HepG2 (cell line): Measurements from ENCODE around the gene GPR39. TPM values are rescaled to one million over a fixed set of nuclear protein-coding genes. Genes with fewer than 3 reads are reported as not detected.

Source experiments
- ATAC-seq: fragments of 200-7000 bp; cut with Tn5 transposase; 3 replicates; pipeline ENCODE4 v1.9.1; 2020; ENCODE audit warnings: mild to moderate bottlenecking, moderate library complexity
- BruUV-seq: library from RNA; stranded (reverse); fragments of 400-500 nt; replicated peaks from 2 replicates; lab custom pipeline; 2021; lab: Mats Ljungman, UMichigan
- CTCF ChIA-PET: fragments of 300-600 bp; formaldehyde crosslinking; extraction: SDS; loops from one replicate; lab custom pipeline; 2021; ENCODE audit warnings: low total read pairs, inconsistent platforms, low intra/inter-chr PET ratio; lab: Yijun Ruan, JAX
- POLR2A ChIA-PET: fragments of 350-600 bp; sonication (Branson Sonifier 250); formaldehyde crosslinking; loops from one replicate; lab custom pipeline; 2020; ENCODE audit warnings: antibody characterized with exemption, inconsistent platforms; lab: Yijun Ruan, JAX
- DNase-seq: peaks from one replicate; pipeline ENCODE4 v3.0.0-alpha.2; 2015; ENCODE audit warnings: low spot score
- FAIRE-seq: peaks from 3 replicates; lab custom pipeline; 2011; peaks lifted over from hg19 to GRCh38; lab: Jason Lieb, UNC
- H2AFZ ChIP-seq: one replicate; pipeline ENCODE4 v1.6.1; 2011; ENCODE audit warnings: low read length, inconsistent platforms
- H3K27ac ChIP-seq: fragments of 300-600 bp; 3 replicates; pipeline ENCODE4 v1.8.0; 2011; ENCODE audit warnings: mixed run types, mild to moderate bottlenecking, mixed read lengths, low read length, inconsistent platforms; ENCODE audit not compliant: insufficient read depth; ENCODE audit errors: extremely low read length
- H3K27me3 ChIP-seq, 2 experiments: fragments of 200-600 bp in 1 of 2; 2 replicates in 1 of 2; 3 replicates in 1 of 2; pipeline versions ENCODE4 v1.6.0 to v1.8.0; 2011; ENCODE audit warnings: low read length in 2 of 2, mild to moderate bottlenecking in 2 of 2, moderate library complexity in 2 of 2, inconsistent platforms in 1 of 2; ENCODE audit not compliant: insufficient read depth in 2 of 2, control insufficient read depth in 1 of 2
- H3K36me3 ChIP-seq, 2 experiments: fragments of 200-600 bp in 1 of 2; replicated peaks in 1 of 2; 2 replicates in 1 of 2; 3 replicates in 1 of 2; pipeline versions ENCODE4 v1.5.1 to v1.8.0; 2011; ENCODE audit warnings: low read length in 2 of 2, inconsistent platforms in 1 of 2; ENCODE audit not compliant: insufficient read depth in 2 of 2, control insufficient read depth in 1 of 2
- H3K4me1 ChIP-seq: 2 replicates; pipeline ENCODE4 v1.5.1; 2012; ENCODE audit warnings: low read length, inconsistent platforms; ENCODE audit not compliant: insufficient read depth
- H3K4me2 ChIP-seq: 2 replicates; pipeline ENCODE4 v1.6.0; 2011; ENCODE audit warnings: low read depth, low read length, inconsistent platforms
- H3K4me3 ChIP-seq, 3 experiments: fragments of 200-600 bp in 1 of 3; sonication (generic), shearing (Covaris generic) in 1 of 3; replicated peaks in 1 of 3; 2 replicates each; pipeline ENCODE4 v1.5.1; 2011 to 2016; ENCODE audit warnings: low read length in 3 of 3, inconsistent platforms in 2 of 3, low read depth in 2 of 3, mild to moderate bottlenecking in 2 of 3, control low read depth in 1 of 3, mixed read lengths in 1 of 3; ENCODE audit not compliant: insufficient read depth in 1 of 3
- H3K79me2 ChIP-seq: one replicate; pipeline ENCODE4 v1.6.1; 2011; ENCODE audit warnings: low read length, inconsistent platforms; ENCODE audit not compliant: insufficient read depth
- H3K9ac ChIP-seq: 2 replicates; pipeline ENCODE4 v1.6.0; 2011; ENCODE audit warnings: mild to moderate bottlenecking, low read depth, low read length, inconsistent platforms; ENCODE audit not compliant: insufficient read depth
- H3K9me3 ChIP-seq: 2 replicates; pipeline ENCODE4 v1.5.1; 2012; ENCODE audit warnings: mild to moderate bottlenecking, low read length
- H4K20me1 ChIP-seq: 2 replicates; pipeline ENCODE4 v1.6.0; 2011; ENCODE audit warnings: inconsistent platforms, mild to moderate bottlenecking, low read length, moderate library complexity; ENCODE audit not compliant: insufficient read depth
- ELK4 ChIP-seq: sonication (generic); formaldehyde crosslinking; IDR thresholded peaks from 2 replicates; pipeline ENCODE4 v1.9.0; 2021; ENCODE audit warnings: missing genetic modification reagents, borderline replicate concordance
- KDM2A ChIP-seq: sonication (generic); formaldehyde crosslinking; IDR thresholded peaks from 2 replicates; pipeline ENCODE4 v1.4.0; 2020; ENCODE audit warnings: low read depth, missing genetic modification reagents, borderline replicate concordance
- KMT2A ChIP-seq: sonication (generic); formaldehyde crosslinking; IDR thresholded peaks from 2 replicates; pipeline ENCODE4 v1.4.0; 2020; ENCODE audit warnings: missing genetic modification reagents
- MXD4 ChIP-seq: IDR thresholded peaks from 2 replicates; pipeline ENCODE4 v1.6.1; 2016; ENCODE audit warnings: mild to moderate bottlenecking, missing biosample characterization, missing genetic modification reagents
- NPAS2 ChIP-seq: sonication (generic); formaldehyde crosslinking; IDR thresholded peaks from 2 replicates; pipeline ENCODE4 v1.8.0; 2022; ENCODE audit warnings: mild to moderate bottlenecking, missing genetic modification reagents, borderline replicate concordance
- SIN3B ChIP-seq: fragments of 150-350 bp; IDR thresholded peaks from 2 replicates; pipeline ENCODE4 v1.6.1; 2014; ENCODE audit warnings: low read length
- SNAI1 ChIP-seq: sonication (generic); formaldehyde crosslinking; IDR thresholded peaks from 2 replicates; pipeline ENCODE4 v1.5.0; 2020; ENCODE audit warnings: mild to moderate bottlenecking, missing genetic modification reagents, borderline replicate concordance
- SP1 ChIP-seq, 2 experiments: fragments of 450-650 bp in 1 of 2; sonication (generic) in 1 of 2; formaldehyde crosslinking in 1 of 2; IDR thresholded peaks; 2 replicates each; pipeline versions ENCODE4 v1.4.0 to v1.6.1; 2016 to 2020; ENCODE audit warnings: missing genetic modification reagents in 1 of 2
- ZFP1 ChIP-seq: IDR thresholded peaks from 2 replicates; pipeline ENCODE4 v1.6.1; 2016
- ZNF83 ChIP-seq: sonication (generic); formaldehyde crosslinking; IDR thresholded peaks from 2 replicates; pipeline ENCODE4 v1.4.0; 2020; ENCODE audit warnings: missing genetic modification reagents, mild to moderate bottlenecking, borderline replicate concordance
- WGBS: methylation state at CpG from one replicate; pipeline ENCODE4 v1.1.6; 2017; ENCODE audit warnings: low lambda C conversion rate; 5-methylcytosine and 5-hydroxymethylcytosine counted together
- in situ Hi-C: cut with HindIII; loops from 2 replicates; pipeline ENCODE4 v1.10.0; 2017; ENCODE audit warnings: low pct_unique_long_range_greater_than_20kb; ENCODE audit not compliant: extremely low pct_ligation_motif_present
- intact Hi-C: fragments of 100-400 bp; cut with micrococcal nuclease; formaldehyde crosslinking; loops from one replicate; pipeline ENCODE4 v1.10.0; 2022; ENCODE audit not compliant: unreplicated experiment
- polyA plus RNA-seq, 8 experiments: library from polyadenylated mRNA; depleted of rRNA in 3 of 8; stranded (reverse) in 7 of 8; unstranded in 1 of 8; fragments of >200 nt; fragmentation: Illumina TruSeq in 4 of 8; extraction: Trizol in 4 of 8; gene quantifications; 2 replicates each; pipeline versions ENCODE4 v1.2.1 to v1.2.3, GENCODE V29; 2011 to 2016; ENCODE audit warnings: low read depth in 4 of 8, missing spikeins in 1 of 8, mixed read lengths in 1 of 8; ENCODE audit not compliant: insufficient read depth in 1 of 8
- total RNA-seq, 5 experiments: library from RNA; depleted of rRNA; stranded (reverse); fragments of >200 nt; fragmentation: Illumina TruSeq; extraction: Trizol; gene quantifications; 2 replicates each; pipeline ENCODE4 v1.2.3, GENCODE V29; 2016; ENCODE audit warnings: low read depth in 1 of 5
- TF ChIP-seq, protein P1 (sequence below): sonication (generic); formaldehyde crosslinking; IDR thresholded peaks from 2 replicates; pipeline ENCODE4 v1.8.1; 2023; ENCODE audit warnings: mild to moderate bottlenecking, missing genetic modification reagents, borderline replicate concordance
- TF ChIP-seq, protein P2 (sequence below): sonication (generic); formaldehyde crosslinking; IDR thresholded peaks from 2 replicates; pipeline ENCODE4 v1.4.0; 2020; ENCODE audit warnings: low read depth, mild to moderate bottlenecking, missing genetic modification reagents

Gene GPR39
- total and polyA plus RNA-seq, 2 of the 13 experiments (the other 11 are each of a cell fraction or from before 2014, with no cell fraction given): 0.16 to 0.62 TPM

DNA sequence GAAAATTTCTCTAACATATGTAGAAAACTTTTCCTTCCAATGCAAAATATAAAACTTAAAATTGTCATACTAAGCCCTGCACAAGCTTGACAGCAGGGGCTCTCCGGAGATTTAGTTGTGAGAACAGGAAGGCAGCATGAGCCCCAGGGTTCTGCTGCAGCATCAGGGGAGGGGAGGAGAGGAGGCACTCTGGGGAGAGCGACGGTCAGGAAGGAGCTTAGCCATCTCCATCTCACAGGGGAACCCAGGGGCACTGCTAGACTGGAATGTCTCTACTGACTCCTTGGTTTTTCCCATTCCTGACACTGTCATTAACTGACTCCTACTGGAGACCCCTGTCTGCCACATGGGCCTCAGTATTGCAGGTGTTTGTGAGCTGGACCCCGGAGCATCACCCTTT lies 123.6 kb downstream of the GPR39 start:
- H3K4me3 ChIP-seq: no peak overlapping the region
- FAIRE-seq (no peak), ATAC-seq (no peak), DNase-seq (no peak)
- no peaks in the 10 kb centered on the region for H3K4me1 ChIP-seq
- TF ChIP-seq ELK4 (no peak), SP1 (IDR thresholded peaks at IDR 0.05) (no peak), SP1 (CRISPR knock-in tag; IDR thresholded peaks at IDR 0.05) (no peak), KMT2A (CRISPR knock-in tag) (no peak), SNAI1 (CRISPR knock-in tag) (no peak), KDM2A (no peak), SIN3B (no peak), NPAS2 (CRISPR knock-in tag) (no peak), MXD4 (CRISPR knock-in tag) (no peak), ZNF83 (CRISPR knock-in tag) (no peak), ZFP1 (CRISPR knock-in tag) (no peak)
- TF ChIP-seq, protein P1, sequence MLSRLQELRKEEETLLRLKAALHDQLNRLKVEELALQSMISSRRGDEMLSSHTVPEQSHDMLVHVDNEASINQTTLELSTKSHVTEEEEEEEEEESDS (CRISPR knock-in tag): no peak
- TF ChIP-seq, protein P2, sequence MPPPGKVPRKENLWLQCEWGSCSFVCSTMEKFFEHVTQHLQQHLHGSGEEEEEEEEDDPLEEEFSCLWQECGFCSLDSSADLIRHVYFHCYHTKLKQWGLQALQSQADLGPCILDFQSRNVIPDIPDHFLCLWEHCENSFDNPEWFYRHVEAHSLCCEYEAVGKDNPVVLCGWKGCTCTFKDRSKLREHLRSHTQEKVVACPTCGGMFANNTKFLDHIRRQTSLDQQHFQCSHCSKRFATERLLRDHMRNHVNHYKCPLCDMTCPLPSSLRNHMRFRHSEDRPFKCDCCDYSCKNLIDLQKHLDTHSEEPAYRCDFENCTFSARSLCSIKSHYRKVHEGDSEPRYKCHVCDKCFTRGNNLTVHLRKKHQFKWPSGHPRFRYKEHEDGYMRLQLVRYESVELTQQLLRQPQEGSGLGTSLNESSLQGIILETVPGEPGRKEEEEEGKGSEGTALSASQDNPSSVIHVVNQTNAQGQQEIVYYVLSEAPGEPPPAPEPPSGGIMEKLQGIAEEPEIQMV (CRISPR knock-in tag): no peak
- no peak overlapping the region for H3K27ac ChIP-seq
- H4K20me1 ChIP-seq: no peaks in the 10 kb centered on the region
- H3K27me3 ChIP-seq: no peaks in the 10 kb centered on the region
- H2AFZ ChIP-seq: no peak overlapping the region
- no peak overlapping the region for H3K9ac ChIP-seq
- 38% methylated on average over 4 of the region's 4 CpGs for WGBS
- no peaks in the 10 kb centered on the region for H3K36me3 ChIP-seq
- ChIA-PET CTCF (no interaction called here), POLR2A (no interaction called here)
- in situ Hi-C loops (no loop called here), intact Hi-C loops (no loop called here)
- no peaks in the 10 kb centered on the region for H3K79me2 ChIP-seq
- H3K9me3 ChIP-seq: peaks cover 66% of the 10 kb centered on the region
- H3K4me2 ChIP-seq: no peak overlapping the region
- no TSS peak for BruUV-seq
